PC-9 (cell line): ENCODE results near the gene NID2.

Experiments
- CTCF ChIP-seq: fragments of 200-600 bp; sonication (generic); conservative IDR thresholded peaks from 2 replicates; pipeline ENCODE4 v1.6.1; 2017; ENCODE audit warnings: mixed run types, antibody characterized with exemption, mild to moderate bottlenecking, moderate library complexity
- EZH2 ChIP-seq: fragments of 200-600 bp; sonication (generic); IDR thresholded peaks from 2 replicates; pipeline ENCODE4 v1.8.0; 2017; ENCODE audit warnings: antibody characterized with exemption, low read depth

DNA sequence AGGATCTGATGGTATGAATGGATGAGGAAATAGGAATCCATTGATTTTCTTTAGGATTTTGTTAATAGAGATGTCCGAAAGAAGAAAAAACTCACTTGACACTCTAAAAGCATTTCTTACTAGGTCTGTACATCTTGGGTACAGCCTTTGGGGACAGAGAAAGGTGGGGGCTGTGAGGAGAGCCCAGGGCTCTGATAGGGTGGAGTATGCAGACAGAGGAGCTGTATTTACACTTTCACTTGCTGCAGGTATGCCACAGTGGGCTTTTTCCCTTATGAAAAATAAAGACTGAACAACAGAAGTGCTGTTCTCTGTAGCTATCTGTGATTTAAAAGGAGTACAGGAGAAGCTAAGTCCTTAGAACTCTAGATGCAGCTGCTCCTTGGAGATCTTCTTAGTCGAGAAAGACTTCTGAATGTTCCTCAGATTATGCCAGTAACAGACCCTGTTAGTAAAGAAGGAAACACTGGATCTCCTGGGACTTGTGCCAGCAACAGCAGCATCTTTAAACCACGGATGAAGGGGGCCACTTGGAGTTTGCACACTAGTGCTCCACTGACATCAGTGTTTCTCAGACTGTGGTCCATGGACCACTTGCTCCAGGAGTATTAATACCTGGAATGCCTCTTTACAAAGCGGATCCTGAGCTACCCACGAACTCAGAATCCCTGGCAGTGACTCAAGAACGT is 98.9 kb downstream of the NID2 start:
- TF ChIP-seq CTCF = no peak
- no peak for TF ChIP-seq EZH2
